ENCODE measurements around the gene TRIM43.
"Not testable (repeated sequence)": the region's sequence is repeated elsewhere in the genome, so short reads cannot be mapped to it uniquely, and the experiment has no call there.

DNA sequence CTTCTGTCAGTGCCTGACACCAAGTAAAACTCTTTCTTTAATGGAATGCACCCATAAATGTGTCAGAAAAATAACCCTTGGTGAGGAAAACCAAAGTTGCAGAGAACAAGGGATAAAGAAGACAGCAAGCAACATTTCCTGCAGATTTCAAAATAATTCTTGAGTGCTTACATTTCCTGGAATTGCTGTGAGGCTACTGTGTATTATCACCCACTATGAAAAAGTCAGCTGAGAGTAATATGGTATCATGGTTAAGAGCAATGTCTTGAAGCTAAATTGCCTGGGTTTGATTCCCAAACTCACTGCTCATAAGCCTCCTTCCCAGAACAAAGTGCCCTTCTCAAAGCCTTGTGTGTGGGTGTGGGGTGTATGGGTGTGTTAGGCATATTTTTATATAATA, 10.3 kb downstream of the TRIM43 start:
- TF ChIP-seq, protein P1, sequence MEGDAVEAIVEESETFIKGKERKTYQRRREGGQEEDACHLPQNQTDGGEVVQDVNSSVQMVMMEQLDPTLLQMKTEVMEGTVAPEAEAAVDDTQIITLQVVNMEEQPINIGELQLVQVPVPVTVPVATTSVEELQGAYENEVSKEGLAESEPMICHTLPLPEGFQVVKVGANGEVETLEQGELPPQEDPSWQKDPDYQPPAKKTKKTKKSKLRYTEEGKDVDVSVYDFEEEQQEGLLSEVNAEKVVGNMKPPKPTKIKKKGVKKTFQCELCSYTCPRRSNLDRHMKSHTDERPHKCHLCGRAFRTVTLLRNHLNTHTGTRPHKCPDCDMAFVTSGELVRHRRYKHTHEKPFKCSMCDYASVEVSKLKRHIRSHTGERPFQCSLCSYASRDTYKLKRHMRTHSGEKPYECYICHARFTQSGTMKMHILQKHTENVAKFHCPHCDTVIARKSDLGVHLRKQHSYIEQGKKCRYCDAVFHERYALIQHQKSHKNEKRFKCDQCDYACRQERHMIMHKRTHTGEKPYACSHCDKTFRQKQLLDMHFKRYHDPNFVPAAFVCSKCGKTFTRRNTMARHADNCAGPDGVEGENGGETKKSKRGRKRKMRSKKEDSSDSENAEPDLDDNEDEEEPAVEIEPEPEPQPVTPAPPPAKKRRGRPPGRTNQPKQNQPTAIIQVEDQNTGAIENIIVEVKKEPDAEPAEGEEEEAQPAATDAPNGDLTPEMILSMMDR (IDR thresholded peaks at IDR 0.05), result not testable (repeated sequence)
- not testable (repeated sequence) for TF ChIP-seq POLR2A (IDR thresholded peaks at IDR 0.05)
